ENCODE results near the gene FER.

GRCh38 chr5:108997720-108998119, 250.0 kb downstream of the FER start:
- TF ChIP-seq CTCF (IDR thresholded peaks at IDR 0.05 in 8 of 11, conservative IDR thresholded peaks at IDR 0.05 in 3 of 11) (no peak), POLR2A (IDR thresholded peaks at IDR 0.05) (no peak), POLR2AphosphoS5 (IDR thresholded peaks at IDR 0.05) (no peak)
